ENCODE data around the gene EIF2D.
A peak's percentile ranks its signal among the peaks of the same experiment; 100 is the strongest.

Gene EIF2D

GRCh38 chr1:206569556-206569955 is 42.7 kb downstream of the EIF2D start:
- no peak for DNase-seq (ENCODE audit: low read depth in 3 of 3)

- no peak for DNase-seq (ENCODE audit: low read depth in 3 of 3)
These were observed 43.4 kb downstream of the EIF2D start for GRCh38 chr1:206568779-206569352.

GRCh38 chr1:206568256-206568655 is 44.0 kb downstream of the EIF2D start:
- DNase-seq (ENCODE audit: low read depth in 3 of 3), result no peak

- no peak for DNase-seq (ENCODE audit: low read depth in 3 of 3)
These were observed 45.3 kb downstream of the EIF2D start for GRCh38 chr1:206566999-206567398.

GRCh38 chr1:206565995-206566394 is 46.3 kb downstream of the EIF2D start:
- DNase-seq (ENCODE audit: low read depth in 3 of 3), result no peak

- DNase-seq (ENCODE audit: low read depth in 3 of 3), result no peak
These were observed 48.7 kb downstream of the EIF2D start for GRCh38 chr1:206563367-206564207.

GRCh38 chr1:206560007-206560716 is 52.1 kb downstream of the EIF2D start:
- DNase-seq (ENCODE audit: low read depth in 3 of 3), result no peak

GRCh38 chr1:206559672-206559995 is 52.6 kb downstream of the EIF2D start:
- DNase-seq (ENCODE audit: low read depth in 3 of 3), result no peak

- DNase-seq (ENCODE audit: low read depth in 3 of 3), result no peak
These were observed 53.2 kb downstream of the EIF2D start for GRCh38 chr1:206558794-206559671.

- no peak for DNase-seq (ENCODE audit: low read depth in 3 of 3)
These were observed 54.4 kb downstream of the EIF2D start for GRCh38 chr1:206557636-206558473.

GRCh38 chr1:206556750-206557635 is 55.3 kb downstream of the EIF2D start:
- DNase-seq (ENCODE audit: low read depth in 3 of 3), result peak; percentile 76 to 83 (median 80)

GRCh38 chr1:206556047-206556749 is 56.1 kb downstream of the EIF2D start:
- DNase-seq (ENCODE audit: low read depth in 3 of 3), result no peak

- no peak for DNase-seq (ENCODE audit: low read depth in 3 of 3)
These were observed 56.8 kb downstream of the EIF2D start for GRCh38 chr1:206555473-206555935.

- no peak for DNase-seq (ENCODE audit: low read depth in 3 of 3)
These were observed 57.4 kb downstream of the EIF2D start for GRCh38 chr1:206554701-206555472.

GRCh38 chr1:206554211-206554610 is 58.1 kb downstream of the EIF2D start:
- no peak for DNase-seq (ENCODE audit: low read depth in 3 of 3)

- DNase-seq (ENCODE audit: low read depth in 3 of 3), result peak in 2 of 3 experiments; percentile 55 to 66
These were observed 60.3 kb downstream of the EIF2D start for GRCh38 chr1:206551986-206552326.

GRCh38 chr1:206551296-206551985 is 60.8 kb downstream of the EIF2D start:
- DNase-seq (ENCODE audit: low read depth in 3 of 3), result no peak

GRCh38 chr1:206550446-206550845 is 61.8 kb downstream of the EIF2D start:
- no peak for DNase-seq (ENCODE audit: low read depth in 3 of 3)
